ENCODE measurements around the gene RASAL2. TPM values are rescaled to one million over a fixed set of nuclear protein-coding genes. Genes with fewer than 3 reads are reported as not detected.

RASAL2 gene
- polyA plus RNA-seq, 2 of the 4 experiments (the other 2 are of a cell fraction): 7.1 to 17.6 TPM

- no peak for DNase-seq (ENCODE audit: low read depth in 1 of 2, low spot score in 1 of 2)
- H3K9me3 ChIP-seq: no peaks in the 10 kb centered on the region
- POLR2A ChIA-PET: no interaction called here
- no peak for ATAC-seq
- H3K4me3 ChIP-seq: no peak overlapping the region
- TF ChIP-seq FOXS1 (CRISPR knock-in tag; IDR thresholded peaks at IDR 0.05) (no peak), EHMT2 (IDR thresholded peaks at IDR 0.05; ENCODE audit: low read depth) (no peak), JUN (IDR thresholded peaks at IDR 0.05) (no peak), KDM5A (IDR thresholded peaks at IDR 0.05) (no peak), RAD21 (conservative IDR thresholded peaks at IDR 0.05 in 1 of 2, IDR thresholded peaks at IDR 0.05 in 1 of 2) (no peak), CHD4 (IDR thresholded peaks at IDR 0.05; ENCODE audit: borderline replicate concordance) (no peak), CTCF (IDR thresholded peaks at IDR 0.05) (no peak), KDM1A (IDR thresholded peaks at IDR 0.05; ENCODE audit: low read depth) (no peak), CEBPB (IDR thresholded peaks at IDR 0.05) (no peak), HEYL (CRISPR knock-in tag; IDR thresholded peaks at IDR 0.05) (no peak), SMC3 (IDR thresholded peaks at IDR 0.05) (no peak), NFE2L2 (conservative IDR thresholded peaks at IDR 0.05; ENCODE audit: low read length) (no peak), GATA3 (IDR thresholded peaks at IDR 0.05; ENCODE audit: borderline replicate concordance) (no peak), ATOH8 (CRISPR knock-in tag; IDR thresholded peaks at IDR 0.05; ENCODE audit: low read depth) (no peak), HES2 (IDR thresholded peaks at IDR 0.05) (no peak), BHLHE40 (IDR thresholded peaks at IDR 0.05; ENCODE audit: low read depth, low read length) (no peak), TFCP2L1 (CRISPR knock-in tag; IDR thresholded peaks at IDR 0.05) (no peak), HOXB13 (CRISPR knock-in tag; IDR thresholded peaks at IDR 0.05; ENCODE audit: low read depth) (no peak), FOSL2 (IDR thresholded peaks at IDR 0.05) (no peak), FOSL2 (CRISPR knock-in tag; IDR thresholded peaks at IDR 0.05) (no peak)
- CTCF ChIA-PET: interaction anchor here (0.8 to 3.4 kb wide), 3 partner anchors 9 to 182 kb away, joined by 3 to 20 read pairs (median 8); no protein-coding TSS in a partner anchor
- no peak for FAIRE-seq
- H3K27ac ChIP-seq: no peak overlapping the region
- no peak overlapping the region for H3K4me2 ChIP-seq
- WGBS (ENCODE audit: missing lambda C conversion rate): 64% methylated on average over 11 of the region's 11 CpGs
- no peaks in the 10 kb centered on the region for H3K4me1 ChIP-seq
These were observed 398.4 kb downstream of the RASAL2 start for GRCh38 chr1:178492341-178492740.

- Histone ChIP-seq H3K9me3 (no peaks in the 10 kb centered on the region), H3K4me3 (no peak overlapping the region), H3K27ac (no peak overlapping the region), H3K4me1 (no peaks in the 10 kb centered on the region), H3K4me2 (no peak overlapping the region)
- no peak for TF ChIP-seq ZSCAN20 (CRISPR knock-in tag; IDR thresholded peaks at IDR 0.05)
- TF ChIP-seq CHD4 (IDR thresholded peaks at IDR 0.05; ENCODE audit: borderline replicate concordance): no peak
- TF ChIP-seq SREBF2 (IDR thresholded peaks at IDR 0.05): no peak
- TF ChIP-seq E2F6 (IDR thresholded peaks at IDR 0.05; ENCODE audit: borderline replicate concordance, low read depth): no peak
- TF ChIP-seq RFX5 (IDR thresholded peaks at IDR 0.05): no peak
- no peak for TF ChIP-seq SMC3 (IDR thresholded peaks at IDR 0.05)
- TF ChIP-seq RCOR1 (IDR thresholded peaks at IDR 0.05; ENCODE audit: low read depth, low read length): no peak
- no peak for TF ChIP-seq HOXB5 (CRISPR knock-in tag; IDR thresholded peaks at IDR 0.05)
- no peak for TF ChIP-seq JUNB (IDR thresholded peaks at IDR 0.05)
- TF ChIP-seq TFCP2L1 (CRISPR knock-in tag; IDR thresholded peaks at IDR 0.05): no peak
- TF ChIP-seq RNF2 (IDR thresholded peaks at IDR 0.05; ENCODE audit: borderline replicate concordance, low read depth): no peak
- POLR2A ChIA-PET: no interaction called here
- ATAC-seq (no peak), FAIRE-seq (no peak), DNase-seq (ENCODE audit: low read depth in 1 of 2, low spot score in 1 of 2) (no peak)
- CTCF ChIA-PET: interaction anchor here (2.7 to 3.4 kb wide), 2 partner anchors 8 to 183 kb away, joined by 8 to 20 read pairs; no protein-coding TSS in a partner anchor
- WGBS (ENCODE audit: missing lambda C conversion rate): 83% methylated on average over 16 of the region's 16 CpGs
These were observed 399.4 kb downstream of the RASAL2 start for GRCh38 chr1:178493301-178493741.

Measured in A549 (cell line).